Stimulated activated CD4-positive, alpha-beta T cell treated with anti-CD3 and anti-CD28 coated beads, TNF-alpha, amount 100 ng/mL, for 4 hours (primary cell): ENCODE results near the gene BLVRA.
"Not testable (repeated sequence)": the region's sequence is repeated elsewhere in the genome, so short reads cannot be mapped to it uniquely, and the experiment has no call there.

Experiments
- DNase-seq, 3 experiments: peaks; one replicate each; pipeline ENCODE4 v3.0.0-alpha.2; 2020; ENCODE audit warnings: low read depth in 3 of 3

BLVRA gene

GRCh38 chr7:43768887-43769272 lies 10.4 kb downstream of the BLVRA start:
- no peak for DNase-seq

GRCh38 chr7:43769281-43769680 lies 10.8 kb downstream of the BLVRA start:
- no peak for DNase-seq

GRCh38 chr7:43769791-43770465 lies 11.4 kb downstream of the BLVRA start:
- no peak for DNase-seq

- no peak for DNase-seq
Measured at GRCh38 chr7:43771128-43771527, 12.6 kb downstream of the BLVRA start.

GRCh38 chr7:43771573-43771972 lies 13.1 kb downstream of the BLVRA start:
- DNase-seq = no peak

GRCh38 chr7:43773268-43773667 lies 14.8 kb downstream of the BLVRA start:
- DNase-seq = not testable (repeated sequence)

GRCh38 chr7:43775255-43775654 lies 16.8 kb downstream of the BLVRA start:
- not testable (repeated sequence) for DNase-seq

GRCh38 chr7:43778293-43779044 lies 20.0 kb downstream of the BLVRA start:
- DNase-seq = not testable (repeated sequence)

GRCh38 chr7:43779045-43779812 lies 20.7 kb downstream of the BLVRA start:
- DNase-seq = no peak

- DNase-seq = no peak
Measured at GRCh38 chr7:43781726-43782607, 23.5 kb downstream of the BLVRA start.

- DNase-seq = no peak
Measured at GRCh38 chr7:43782768-43783555, 24.5 kb downstream of the BLVRA start.

- DNase-seq = no peak
Measured at GRCh38 chr7:43784030-43784584, 25.6 kb downstream of the BLVRA start.

GRCh38 chr7:43784585-43785087 lies 26.2 kb downstream of the BLVRA start:
- peak in 1 of 3 experiments; percentile 5 for DNase-seq

- no peak for DNase-seq
Measured at GRCh38 chr7:43785420-43785819, 26.9 kb downstream of the BLVRA start.

- DNase-seq = no peak
Measured at GRCh38 chr7:43787771-43788170, 29.3 kb downstream of the BLVRA start.

GRCh38 chr7:43790006-43790405 lies 31.5 kb downstream of the BLVRA start:
- no peak for DNase-seq

GRCh38 chr7:43790834-43791233 lies 32.4 kb downstream of the BLVRA start:
- DNase-seq = no peak

- DNase-seq = no peak
Measured at GRCh38 chr7:43791665-43792064, 33.2 kb downstream of the BLVRA start.

- DNase-seq = no peak
Measured at GRCh38 chr7:43792471-43793150, 34.1 kb downstream of the BLVRA start.

- DNase-seq = no peak
Measured at GRCh38 chr7:43799605-43800004, 41.1 kb downstream of the BLVRA start.
